Measurements from ENCODE around the gene RWDD2A. TPM values are rescaled to one million over a fixed set of nuclear protein-coding genes. Genes with fewer than 3 reads are reported as not detected.

Gene RWDD2A
- total RNA-seq, 1 experiment from 2014 or later = 3.6 TPM

GRCh38 chr6:83221276-83221675 lies 28.1 kb downstream of the RWDD2A start:
- H3K4me1 ChIP-seq = peaks cover 2% of the 10 kb centered on the region; the same call in 1 of the 2 replicates
- no peaks in the 10 kb centered on the region for H3K36me3 ChIP-seq
- no peaks in the 10 kb centered on the region for H3K27me3 ChIP-seq
- H3K4me3 ChIP-seq = no peak overlapping the region
- no peak overlapping the region for H3K27ac ChIP-seq
- no peaks in the 10 kb centered on the region for H3K9me3 ChIP-seq (replicated peaks)
- DNase-seq = no peak

- H3K27me3 ChIP-seq = no peaks in the 10 kb centered on the region
- peaks cover 2% of the 10 kb centered on the region; the same call in 1 of the 2 replicates for H3K4me1 ChIP-seq
- no peak overlapping the region for H3K4me3 ChIP-seq
- no peaks in the 10 kb centered on the region for H3K9me3 ChIP-seq (replicated peaks)
- no peaks in the 10 kb centered on the region for H3K36me3 ChIP-seq
- H3K27ac ChIP-seq = no peak overlapping the region
- DNase-seq = peak in 1 of 2 experiments; percentile 55
Observed at GRCh38 chr6:83221889-83222479, 28.8 kb downstream of the RWDD2A start.

GRCh38 chr6:83226517-83226916 lies 33.4 kb downstream of the RWDD2A start:
- Histone ChIP-seq H3K36me3 (no peaks in the 10 kb centered on the region), H3K27me3 (no peaks in the 10 kb centered on the region), H3K4me3 (no peak overlapping the region), H3K27ac (no peak overlapping the region), H3K4me1 (no peaks in the 10 kb centered on the region), H3K9me3 (replicated peaks) (no peaks in the 10 kb centered on the region)
- no peak for DNase-seq

GRCh38 chr6:83231146-83231545 lies 38.0 kb downstream of the RWDD2A start:
- H3K4me3 ChIP-seq = no peak overlapping the region
- H3K4me1 ChIP-seq = no peaks in the 10 kb centered on the region
- no peak for DNase-seq
- no peaks in the 10 kb centered on the region for H3K36me3 ChIP-seq
- H3K9me3 ChIP-seq (replicated peaks) = no peaks in the 10 kb centered on the region
- no peak overlapping the region for H3K27ac ChIP-seq
- no peaks in the 10 kb centered on the region for H3K27me3 ChIP-seq

GRCh38 chr6:83247471-83247870 lies 54.3 kb downstream of the RWDD2A start:
- DNase-seq = no peak

More at GRCh38 chr6:83247471-83247870, 54.3 kb downstream of the RWDD2A start:
- no peak overlapping the region for H3K27ac ChIP-seq
- H3K27me3 ChIP-seq = no peaks in the 10 kb centered on the region
- no peak overlapping the region for H3K4me3 ChIP-seq
- H3K9me3 ChIP-seq (replicated peaks) = no peaks in the 10 kb centered on the region
- no peaks in the 10 kb centered on the region for H3K36me3 ChIP-seq
- H3K4me1 ChIP-seq = no peaks in the 10 kb centered on the region

Other genes starting within 250 kb of the RWDD2A start
- gene UBE3D, start 127.5 kb upstream of the RWDD2A start, total RNA-seq (2014; rRNA removed; shearing (Covaris generic)) = 9.1 and 10.3 TPM in 2 replicates
- gene DOP1A, start 125.7 kb upstream of the RWDD2A start, total RNA-seq (2014; rRNA removed; shearing (Covaris generic)) = 11.0 and 12.1 TPM in 2 replicates
- gene PGM3, start 92 bp upstream of the RWDD2A start, total RNA-seq (2014; rRNA removed; shearing (Covaris generic)) = 35.3 and 38.2 TPM in 2 replicates
- not detected in 2 replicates for gene ME1, start 237.7 kb downstream of the RWDD2A start, total RNA-seq (2014; rRNA removed; shearing (Covaris generic))